ENCODE data around the gene CCL28.

DNA sequence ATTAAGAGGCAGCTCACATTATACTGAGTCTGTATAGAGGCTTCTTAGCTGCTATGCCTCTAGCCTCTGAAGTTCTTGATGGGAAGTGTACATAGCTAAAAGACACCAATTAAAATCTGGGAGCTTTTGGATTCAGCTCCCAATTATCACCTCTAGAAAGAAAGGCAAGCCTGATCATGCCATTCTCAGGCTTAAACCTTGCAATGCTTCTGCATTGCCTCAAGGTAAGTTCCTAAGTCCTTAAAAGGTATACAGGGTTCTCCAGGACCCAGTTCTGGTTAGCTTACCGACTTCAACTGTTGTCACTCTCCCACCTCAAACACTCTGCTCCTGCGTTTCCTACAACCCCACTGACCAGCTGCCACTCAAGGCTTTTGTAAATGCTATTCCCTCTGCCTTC is 17.5 kb upstream of the CCL28 start:
- TF ChIP-seq, protein P1, sequence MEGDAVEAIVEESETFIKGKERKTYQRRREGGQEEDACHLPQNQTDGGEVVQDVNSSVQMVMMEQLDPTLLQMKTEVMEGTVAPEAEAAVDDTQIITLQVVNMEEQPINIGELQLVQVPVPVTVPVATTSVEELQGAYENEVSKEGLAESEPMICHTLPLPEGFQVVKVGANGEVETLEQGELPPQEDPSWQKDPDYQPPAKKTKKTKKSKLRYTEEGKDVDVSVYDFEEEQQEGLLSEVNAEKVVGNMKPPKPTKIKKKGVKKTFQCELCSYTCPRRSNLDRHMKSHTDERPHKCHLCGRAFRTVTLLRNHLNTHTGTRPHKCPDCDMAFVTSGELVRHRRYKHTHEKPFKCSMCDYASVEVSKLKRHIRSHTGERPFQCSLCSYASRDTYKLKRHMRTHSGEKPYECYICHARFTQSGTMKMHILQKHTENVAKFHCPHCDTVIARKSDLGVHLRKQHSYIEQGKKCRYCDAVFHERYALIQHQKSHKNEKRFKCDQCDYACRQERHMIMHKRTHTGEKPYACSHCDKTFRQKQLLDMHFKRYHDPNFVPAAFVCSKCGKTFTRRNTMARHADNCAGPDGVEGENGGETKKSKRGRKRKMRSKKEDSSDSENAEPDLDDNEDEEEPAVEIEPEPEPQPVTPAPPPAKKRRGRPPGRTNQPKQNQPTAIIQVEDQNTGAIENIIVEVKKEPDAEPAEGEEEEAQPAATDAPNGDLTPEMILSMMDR (IDR thresholded peaks at IDR 0.05): no peak
- no peak for TF ChIP-seq POLR2A (IDR thresholded peaks at IDR 0.05)
- no peak for TF ChIP-seq POLR2AphosphoS5 (IDR thresholded peaks at IDR 0.05)
- TF ChIP-seq EP300 (IDR thresholded peaks at IDR 0.05; ENCODE audit: low read depth): no peak

All from transverse colon (tissue), 4 donors.